ENCODE data around the gene DDX59.

DDX59 gene

GRCh38 chr1:200675588-200675852, 5.8 kb upstream of the DDX59 start (continued):
- no peak for TF ChIP-seq REST (tag by site-specific recombination; IDR thresholded peaks at IDR 0.05)

GRCh38 chr1:200674838-200675587, 5.3 kb upstream of the DDX59 start:
- ChIA-PET POLR2A (no interaction called here), CTCF (interaction anchor here (0.6 to 2.2 kb wide), 2 partner anchors 41 to 128 kb away, joined by 3 to 6 read pairs; no protein-coding TSS in a partner anchor)
- TF ChIP-seq PRDM10 (tag by site-specific recombination; IDR thresholded peaks at IDR 0.05) (no peak), ZNF416 (tag by site-specific recombination; IDR thresholded peaks at IDR 0.05) (no peak), ATF2 (tag by site-specific recombination; IDR thresholded peaks at IDR 0.05; ENCODE audit: low read depth) (no peak)
- no peak overlapping the region for H3K4me3 ChIP-seq (ENCODE audit: low read depth, low read length)
- H3K4me1 ChIP-seq (ENCODE audit: control insufficient read depth, insufficient read depth, low read length) = peaks cover 3% of the 10 kb centered on the region; the same call in 1 of the 2 replicates
- H3K27ac ChIP-seq (ENCODE audit: extremely low read depth, low read depth, low read length) = no peak overlapping the region
- H3K36me3 ChIP-seq (ENCODE audit: control insufficient read depth in 2 of 2, insufficient read depth in 1 of 2, low read length in 2 of 2) = no peaks in the 10 kb centered on the region
- H3K9me3 ChIP-seq (ENCODE audit: control insufficient read depth, insufficient read depth, low read depth, low read length) = no peaks in the 10 kb centered on the region

- ChIA-PET POLR2A (interaction anchor here (0.5 kb wide), 1 partner anchor 52 kb away, joined by 3 read pairs; no protein-coding TSS in a partner anchor), CTCF (interaction anchor here (2.2 kb wide), 1 partner anchor 128 kb away, joined by 6 read pairs; no protein-coding TSS in a partner anchor)
- no peak overlapping the region for H3K27ac ChIP-seq (ENCODE audit: extremely low read depth, low read depth, low read length)
- H3K9me3 ChIP-seq (ENCODE audit: control insufficient read depth, insufficient read depth, low read depth, low read length) = no peaks in the 10 kb centered on the region
- no peak overlapping the region for H3K4me3 ChIP-seq (ENCODE audit: low read depth, low read length)
- H3K36me3 ChIP-seq (ENCODE audit: control insufficient read depth in 2 of 2, insufficient read depth in 1 of 2, low read length in 2 of 2) = no peaks in the 10 kb centered on the region
- H3K4me1 ChIP-seq (ENCODE audit: control insufficient read depth, insufficient read depth, low read length) = peaks cover 3% of the 10 kb centered on the region; the same call in 1 of the 2 replicates
- TF ChIP-seq WT1 (tag by site-specific recombination; IDR thresholded peaks at IDR 0.05) (peak; percentile 81), ZBTB44 (tag by site-specific recombination; IDR thresholded peaks at IDR 0.05) (no peak), KLF17 (tag by site-specific recombination; IDR thresholded peaks at IDR 0.05) (no peak), ZNF24 (tag by site-specific recombination; IDR thresholded peaks at IDR 0.05) (peak; percentile 72; the same call in 1 of the 2 replicates), BCL6B (tag by site-specific recombination; IDR thresholded peaks at IDR 0.05) (0 out of 2 replicates have a peak, but pooled peaks have one; percentile 25), ZBTB17 (tag by site-specific recombination; IDR thresholded peaks at IDR 0.05) (peak; percentile 80), KLF10 (tag by site-specific recombination; IDR thresholded peaks at IDR 0.05) (0 out of 2 replicates have a peak, but pooled peaks have one; percentile 20), MYNN (tag by site-specific recombination; IDR thresholded peaks at IDR 0.05; ENCODE audit: borderline replicate concordance) (no peak), PRDM6 (tag by site-specific recombination; IDR thresholded peaks at IDR 0.05) (peak; percentile 43), FEZF1 (tag by site-specific recombination; IDR thresholded peaks at IDR 0.05) (0 out of 2 replicates have a peak, but pooled peaks have one; percentile 13)
These were observed 4.5 kb upstream of the DDX59 start for GRCh38 chr1:200673952-200674823.
